ENCODE measurements around the gene CBFA2T3.

- TF ChIP-seq CTCF (IDR thresholded peaks at IDR 0.05) (no peak), POLR2A (IDR thresholded peaks at IDR 0.05) (no peak)
Observed at GRCh38 chr16:88884569-88885271, 92.3 kb downstream of the CBFA2T3 start.

Measured in tibial nerve (tissue), 3 donors.